Liver (tissue), 9 donors: ENCODE results near the gene OPN1LW. TPM values are rescaled to one million over a fixed set of nuclear protein-coding genes. Genes with fewer than 3 reads are reported as not detected.

Experiments used
- DNase-seq: peaks from one replicate; pipeline ENCODE4 v3.0.0-alpha.2; 2017; ENCODE audit warnings: low spot score
- H3K27ac ChIP-seq, 2 donors: one replicate each; pipeline ENCODE4 v1.7.0; 2013; ENCODE audit warnings: inconsistent platforms in 2 of 2, low read length in 2 of 2, control low read depth in 1 of 2, low read depth in 1 of 2, mild to moderate bottlenecking in 1 of 2
- H3K27me3 ChIP-seq, 4 donors: one replicate each; pipeline versions ENCODE4 v1.6.1 to v1.7.0; 2013; ENCODE audit warnings: low read length in 3 of 4, inconsistent platforms in 1 of 4, mild to moderate bottlenecking in 1 of 4, moderate library complexity in 1 of 4; ENCODE audit not compliant: control insufficient read depth in 4 of 4, insufficient read depth in 4 of 4
- H3K36me3 ChIP-seq, 4 donors: one replicate each; pipeline versions ENCODE4 v1.6.1 to v1.7.0; 2013; ENCODE audit warnings: low read length in 3 of 4, mild to moderate bottlenecking in 3 of 4, low read depth in 1 of 4, moderate library complexity in 1 of 4; ENCODE audit not compliant: control insufficient read depth in 4 of 4, insufficient read depth in 3 of 4
- H3K4me1 ChIP-seq, 4 donors: one replicate each; pipeline versions ENCODE4 v1.6.1 to v1.7.0; 2013; ENCODE audit warnings: low read length in 3 of 4, mild to moderate bottlenecking in 3 of 4, moderate library complexity in 1 of 4; ENCODE audit not compliant: control insufficient read depth in 4 of 4, insufficient read depth in 4 of 4
- H3K4me3 ChIP-seq, 3 donors: one replicate each; pipeline versions ENCODE4 v1.6.1 to v1.7.0; 2013; ENCODE audit warnings: low read length in 3 of 3, control low read depth in 1 of 3, low read depth in 1 of 3, mild to moderate bottlenecking in 1 of 3
- H3K9ac ChIP-seq, 2 donors: one replicate each; pipeline ENCODE4 v1.7.0; 2013; ENCODE audit warnings: low read length in 2 of 2, mild to moderate bottlenecking in 2 of 2, moderate library complexity in 2 of 2, control low read depth in 1 of 2, low read depth in 1 of 2
- H3K9me3 ChIP-seq, 4 donors: one replicate each; pipeline versions ENCODE4 v1.6.1 to v1.7.0; 2013; ENCODE audit warnings: low read length in 3 of 4; ENCODE audit not compliant: control insufficient read depth in 4 of 4
- ATF3 ChIP-seq: IDR thresholded peaks from 2 replicates; pipeline ENCODE4 v1.6.1; 2016; ENCODE audit warnings: antibody characterized with exemption
- CTCF ChIP-seq: fragments of 150-350 bp; IDR thresholded peaks from 2 replicates; pipeline ENCODE4 v1.5.1; 2017; ENCODE audit warnings: improper control_type of control experiment, low read depth, low read length; ENCODE audit not compliant: missing input control
- EGR1 ChIP-seq, 2 donors: IDR thresholded peaks; 2 replicates each; pipeline ENCODE4 v1.6.1; 2016 to 2018; ENCODE audit warnings: antibody characterized with exemption in 2 of 2, low read depth in 2 of 2
- FOXA1 ChIP-seq: IDR thresholded peaks from 2 replicates; pipeline ENCODE4 v1.6.1; 2016; ENCODE audit warnings: antibody characterized with exemption
- FOXA2 ChIP-seq: IDR thresholded peaks from 2 replicates; pipeline ENCODE4 v1.6.1; 2016; ENCODE audit warnings: antibody characterized with exemption
- GABPA ChIP-seq, 2 donors: IDR thresholded peaks in 1 of 2; conservative IDR thresholded peaks in 1 of 2; 2 replicates each; pipeline ENCODE4 v1.6.1; 2016; ENCODE audit warnings: antibody characterized with exemption in 2 of 2, mild to moderate bottlenecking in 1 of 2, moderate library complexity in 1 of 2
- HNF4A ChIP-seq, 2 donors: conservative IDR thresholded peaks; 2 replicates each; pipeline ENCODE4 v1.6.1; 2016; ENCODE audit warnings: antibody characterized with exemption in 2 of 2, mild to moderate bottlenecking in 2 of 2
- HNF4G ChIP-seq: IDR thresholded peaks from 2 replicates; pipeline ENCODE4 v1.6.1; 2016; ENCODE audit warnings: antibody characterized with exemption
- JUND ChIP-seq, 2 donors: IDR thresholded peaks; 2 replicates each; pipeline ENCODE4 v1.6.1; 2016; ENCODE audit warnings: antibody characterized with exemption in 2 of 2
- MAX ChIP-seq: IDR thresholded peaks from 2 replicates; pipeline ENCODE4 v1.6.1; 2016; ENCODE audit warnings: antibody characterized with exemption
- NR2F2 ChIP-seq: IDR thresholded peaks from 2 replicates; pipeline ENCODE4 v1.6.1; 2016; ENCODE audit warnings: antibody characterized with exemption
- RAD21 ChIP-seq, 2 donors: IDR thresholded peaks; 2 replicates each; pipeline ENCODE4 v1.6.1; 2016; ENCODE audit warnings: antibody characterized with exemption in 2 of 2, mild to moderate bottlenecking in 2 of 2
- REST ChIP-seq: IDR thresholded peaks from 2 replicates; pipeline ENCODE4 v1.6.1; 2016; ENCODE audit warnings: antibody characterized with exemption, mild to moderate bottlenecking
- RXRA ChIP-seq, 2 donors: IDR thresholded peaks; 2 replicates each; pipeline ENCODE4 v1.6.1; 2017 to 2018; ENCODE audit warnings: antibody characterized with exemption in 2 of 2, mild to moderate bottlenecking in 1 of 2
- SP1 ChIP-seq: IDR thresholded peaks from 2 replicates; pipeline ENCODE4 v1.6.1; 2018; ENCODE audit warnings: antibody characterized with exemption, mild to moderate bottlenecking
- TAF1 ChIP-seq: conservative IDR thresholded peaks from 2 replicates; pipeline ENCODE4 v1.6.1; 2016; ENCODE audit warnings: antibody characterized with exemption, mild to moderate bottlenecking
- ZBTB33 ChIP-seq: IDR thresholded peaks from 2 replicates; pipeline ENCODE4 v1.6.1; 2016; ENCODE audit warnings: antibody characterized with exemption
- WGBS: extraction: QIAGEN DNeasy Blood & Tissue Kit; methylation state at CpG from one replicate; pipeline ENCODE4 v1.1.7; 2013; 5-methylcytosine and 5-hydroxymethylcytosine counted together
- polyA plus RNA-seq, 2 donors: library from polyadenylated mRNA; stranded (reverse) in 1 of 2; unstranded in 1 of 2; fragments of 200-250 nt in 1 of 2; fragments of >200 nt in 1 of 2; fragmentation: Nextera tagmentation in 1 of 2; extraction: Ambion mirVana in 1 of 2; gene quantifications; one replicate each; pipeline versions ENCODE4 v1.2.1 to v1.2.3, GENCODE V29; 2013 to 2015
- total RNA-seq, 2 donors: library from RNA; depleted of rRNA; stranded (reverse); fragments of >200 nt; gene quantifications; one replicate each; pipeline ENCODE4 v1.2.3, GENCODE V29; 2014
- donor health status: healthy.
- donor health status: healthy.
- donor health status: healthy.
- donor health status: healthy.
- donor health status: healthy.

OPN1LW gene
- total and polyA plus RNA-seq, 4 donors, result not detected

GRCh38 chrX:154114652-154115051 is 29.4 kb upstream of the OPN1LW start:
- Histone ChIP-seq H3K9me3 (peaks cover 0 to 5% (median 0%) of the 10 kb centered on the region in 4 donors), H3K36me3 (no peaks in the 10 kb centered on the region), H3K4me3 (no peak overlapping the region), H3K9ac (no peak overlapping the region), H3K27me3 (no peaks in the 10 kb centered on the region), H3K4me1 (no peaks in the 10 kb centered on the region), H3K27ac (no peak overlapping the region)
- TF ChIP-seq ZBTB33 (no peak), RXRA (IDR thresholded peaks at IDR 0.05) (no peak), RAD21 (IDR thresholded peaks at IDR 0.05) (no peak), GABPA (IDR thresholded peaks at IDR 0.05 in 1 of 2, conservative IDR thresholded peaks at IDR 0.05 in 1 of 2) (no peak), FOXA2 (no peak), NR2F2 (no peak), HNF4A (conservative IDR thresholded peaks at IDR 0.05) (no peak), TAF1 (no peak), FOXA1 (no peak), SP1 (no peak), MAX (no peak), REST (no peak), EGR1 (IDR thresholded peaks at IDR 0.05; ENCODE audit: low read depth in 2 of 2) (no peak)
- DNase-seq, result no peak
- WGBS, result 90% methylated on average over 5 of the region's 5 CpGs

- Histone ChIP-seq H3K27ac (no peak overlapping the region), H3K9ac (no peak overlapping the region), H3K4me1 (no peaks in the 10 kb centered on the region), H3K36me3 (no peaks in the 10 kb centered on the region), H3K27me3 (no peaks in the 10 kb centered on the region), H3K9me3 (peaks cover 0 to 5% (median 0%) of the 10 kb centered on the region in 4 donors), H3K4me3 (no peak overlapping the region)
- TF ChIP-seq HNF4A (conservative IDR thresholded peaks at IDR 0.05) (no peak), FOXA2 (no peak), TAF1 (no peak), RXRA (IDR thresholded peaks at IDR 0.05) (no peak), RAD21 (IDR thresholded peaks at IDR 0.05) (no peak)
- no peak for DNase-seq
- WGBS, result 83% methylated on average over 10 of the region's 10 CpGs
Measured at GRCh38 chrX:154115071-154115470, 29.0 kb upstream of the OPN1LW start.

GRCh38 chrX:154115750-154116149 is 28.3 kb upstream of the OPN1LW start:
- TF ChIP-seq CTCF (no peak), HNF4G (no peak), FOXA1 (no peak), RXRA (IDR thresholded peaks at IDR 0.05) (no peak), HNF4A (conservative IDR thresholded peaks at IDR 0.05) (no peak), TAF1 (no peak), EGR1 (IDR thresholded peaks at IDR 0.05; ENCODE audit: low read depth in 2 of 2) (no peak), MAX (no peak), JUND (IDR thresholded peaks at IDR 0.05) (no peak), RAD21 (IDR thresholded peaks at IDR 0.05) (no peak), ATF3 (no peak), GABPA (IDR thresholded peaks at IDR 0.05 in 1 of 2, conservative IDR thresholded peaks at IDR 0.05 in 1 of 2) (no peak), FOXA2 (no peak), NR2F2 (no peak), ZBTB33 (no peak)
- no peak overlapping the region for H3K9ac ChIP-seq
- H3K27ac ChIP-seq, result no peak overlapping the region
- H3K36me3 ChIP-seq, result no peaks in the 10 kb centered on the region
- no peaks in the 10 kb centered on the region for H3K27me3 ChIP-seq
- WGBS, result 86% methylated on average over 5 of the region's 5 CpGs
- H3K4me1 ChIP-seq, result no peaks in the 10 kb centered on the region
- no peak overlapping the region for H3K4me3 ChIP-seq
- H3K9me3 ChIP-seq, result peaks cover 0 to 5% (median 0%) of the 10 kb centered on the region in 4 donors
- DNase-seq, result no peak
